MM.1S (cell line): ENCODE results near the gene KRTAP5-9.
"Not testable (repeated sequence)": the region's sequence is repeated elsewhere in the genome, so short reads cannot be mapped to it uniquely, and the experiment has no call there.

ENCODE experiments used
- CTCF ChIP-seq: fragments of 300-600 bp; sonication (generic); IDR thresholded peaks from 2 replicates; pipeline ENCODE4 v1.5.1; 2016; ENCODE audit warnings: antibody characterized with exemption, low read length, mixed read lengths
- EZH2 ChIP-seq: fragments of 300-600 bp; sonication (generic); optimal IDR thresholded peaks from 2 replicates; pipeline ENCODE3; 2017; ENCODE audit warnings: low read depth, mild to moderate bottlenecking, antibody characterized with exemption, low read length, mixed read lengths

GRCh38 chr11:71588314-71588713, 40.1 kb downstream of the KRTAP5-9 start:
- TF ChIP-seq CTCF, EZH2: not testable (repeated sequence)
